Measurements from ENCODE around the gene CACNG4.

CACNG4 gene

GRCh38 chr17:66980896-66981295 lies 16.4 kb downstream of the CACNG4 start:
- DNase-seq (ENCODE audit: low read depth, low spot score): no peak
- no peak overlapping the region for H3K27ac ChIP-seq

GRCh38 chr17:66981983-66982508 lies 17.5 kb downstream of the CACNG4 start:
- no peak overlapping the region for H3K27ac ChIP-seq
- DNase-seq (ENCODE audit: low read depth, low spot score): no peak

- no peak overlapping the region for H3K27ac ChIP-seq
These were observed 19.0 kb downstream of the CACNG4 start for GRCh38 chr17:66983414-66984021.

GRCh38 chr17:66984730-66985129 lies 20.2 kb downstream of the CACNG4 start:
- no peak for DNase-seq (ENCODE audit: low read depth, low spot score)
- H3K27ac ChIP-seq: no peak overlapping the region

More at GRCh38 chr17:66983414-66984021, 19.0 kb downstream of the CACNG4 start:
- DNase-seq (ENCODE audit: low read depth, low spot score): no peak

- no peak overlapping the region for H3K27ac ChIP-seq
- DNase-seq (ENCODE audit: low read depth, low spot score): no peak
These were observed 21.1 kb downstream of the CACNG4 start for GRCh38 chr17:66985338-66986237.

GRCh38 chr17:66986659-66987058 lies 22.2 kb downstream of the CACNG4 start:
- DNase-seq (ENCODE audit: low read depth, low spot score): no peak
- no peak overlapping the region for H3K27ac ChIP-seq

- H3K27ac ChIP-seq: no peak overlapping the region
- DNase-seq (ENCODE audit: low read depth, low spot score): no peak
These were observed 22.6 kb downstream of the CACNG4 start for GRCh38 chr17:66987059-66987616.

GRCh38 chr17:66988069-66988798 lies 23.7 kb downstream of the CACNG4 start:
- DNase-seq (ENCODE audit: low read depth, low spot score): no peak
- H3K27ac ChIP-seq: no peak overlapping the region

GRCh38 chr17:66989076-66989475 lies 24.6 kb downstream of the CACNG4 start:
- H3K27ac ChIP-seq: no peak overlapping the region
- no peak for DNase-seq (ENCODE audit: low read depth, low spot score)

GRCh38 chr17:66989579-66989978 lies 25.1 kb downstream of the CACNG4 start:
- no peak overlapping the region for H3K27ac ChIP-seq
- DNase-seq (ENCODE audit: low read depth, low spot score): no peak

- H3K27ac ChIP-seq: no peak overlapping the region
- no peak for DNase-seq (ENCODE audit: low read depth, low spot score)
These were observed 25.5 kb downstream of the CACNG4 start for GRCh38 chr17:66990047-66990446.

- DNase-seq (ENCODE audit: low read depth, low spot score): no peak
These were observed 28.5 kb downstream of the CACNG4 start for GRCh38 chr17:66992911-66993442.

GRCh38 chr17:66994361-66994760 lies 29.9 kb downstream of the CACNG4 start:
- H3K27ac ChIP-seq: no peak overlapping the region
- DNase-seq (ENCODE audit: low read depth, low spot score): no peak

More at GRCh38 chr17:66992911-66993442, 28.5 kb downstream of the CACNG4 start:
- no peak overlapping the region for H3K27ac ChIP-seq

- no peak overlapping the region for H3K27ac ChIP-seq
- DNase-seq (ENCODE audit: low read depth, low spot score): no peak
These were observed 30.5 kb downstream of the CACNG4 start for GRCh38 chr17:66994930-66995535.

- DNase-seq (ENCODE audit: low read depth, low spot score): no peak
- no peak overlapping the region for H3K27ac ChIP-seq
These were observed 31.4 kb downstream of the CACNG4 start for GRCh38 chr17:66995944-66996343.

GRCh38 chr17:66996926-66997325 lies 32.4 kb downstream of the CACNG4 start:
- H3K27ac ChIP-seq: no peak overlapping the region
- no peak for DNase-seq (ENCODE audit: low read depth, low spot score)

- DNase-seq (ENCODE audit: low read depth, low spot score): no peak
- H3K27ac ChIP-seq: no peak overlapping the region
These were observed 38.7 kb downstream of the CACNG4 start for GRCh38 chr17:67003231-67003630.

- no peak for DNase-seq (ENCODE audit: low read depth, low spot score)
- H3K27ac ChIP-seq: no peak overlapping the region
These were observed 39.7 kb downstream of the CACNG4 start for GRCh38 chr17:67004181-67004580.

- H3K27ac ChIP-seq: no peak overlapping the region
- DNase-seq (ENCODE audit: low read depth, low spot score): no peak
These were observed 42.8 kb downstream of the CACNG4 start for GRCh38 chr17:67007266-67007665.

- DNase-seq (ENCODE audit: low read depth, low spot score): no peak
- no peak overlapping the region for H3K27ac ChIP-seq
These were observed 43.6 kb downstream of the CACNG4 start for GRCh38 chr17:67008101-67008500.

Data from epithelial cell of prostate (primary cell).